GM23338 (cell line): ENCODE results near the gene EPB41L4A. TPM values are rescaled to one million over a fixed set of nuclear protein-coding genes. Genes with fewer than 3 reads are reported as not detected.

Source experiments
- ATAC-seq: fragments of 200-7000 bp; cut with Tn5 transposase; 3 replicates; pipeline ENCODE4 v1.9.1; 2020
- DNase-seq: peaks from one replicate; pipeline ENCODE4 v3.0.0-alpha.2; 2015; ENCODE audit warnings: low spot score
- H2AFZ ChIP-seq: fragments of 200-600 bp; sonication (generic); 2 replicates; pipeline ENCODE4 v1.8.0; 2016; ENCODE audit warnings: antibody characterized with exemption, mild to moderate bottlenecking, moderate library complexity
- H3F3A ChIP-seq: fragments of 200-600 bp; sonication (generic); replicated peaks from 2 replicates; pipeline ENCODE4 v1.8.0; 2017; ENCODE audit warnings: antibody characterized with exemption, mixed run types, low read depth
- H3K27ac ChIP-seq: fragments of 200-600 bp; sonication (generic); 2 replicates; pipeline ENCODE4 v1.6.1; 2016; ENCODE audit warnings: low read depth
- H3K27me3 ChIP-seq: fragments of 200-600 bp; sonication (generic); 2 replicates; pipeline ENCODE4 v1.8.0; 2016; ENCODE audit warnings: mild to moderate bottlenecking, mixed run types, moderate library complexity; ENCODE audit not compliant: insufficient read depth
- H3K36me3 ChIP-seq: fragments of 200-600 bp; sonication (generic); 2 replicates; pipeline ENCODE4 v1.8.0; 2016; ENCODE audit warnings: mild to moderate bottlenecking; ENCODE audit not compliant: insufficient read depth
- H3K4me1 ChIP-seq: fragments of 200-600 bp; sonication (generic); 2 replicates; pipeline ENCODE4 v1.8.0; 2016; ENCODE audit warnings: mild to moderate bottlenecking, moderate library complexity; ENCODE audit not compliant: insufficient read depth
- H3K4me2 ChIP-seq: fragments of 200-600 bp; sonication (generic); 2 replicates; pipeline ENCODE4 v1.7.1; 2017; ENCODE audit warnings: mixed run types
- H3K4me3 ChIP-seq: fragments of 200-600 bp; sonication (generic); 2 replicates; pipeline ENCODE4 v1.6.1; 2016; ENCODE audit warnings: mixed run types
- H3K79me2 ChIP-seq: fragments of 200-600 bp; sonication (generic); replicated peaks from 2 replicates; pipeline ENCODE4 v1.8.0; 2017; ENCODE audit warnings: mild to moderate bottlenecking; ENCODE audit not compliant: insufficient read depth
- H3K9me2 ChIP-seq: fragments of 200-600 bp; sonication (generic); 2 replicates; pipeline ENCODE4 v1.8.0; 2017; ENCODE audit not compliant: insufficient read depth
- H4K20me1 ChIP-seq: fragments of 200-600 bp; sonication (generic); replicated peaks from 2 replicates; pipeline ENCODE4 v1.8.0; 2017; ENCODE audit warnings: mild to moderate bottlenecking; ENCODE audit not compliant: insufficient read depth
- H3K27ac Mint-ChIP-seq: 2 replicates; pipeline ENCODE4 v1.8.0; 2020; ENCODE audit warnings: inconsistent platforms, mild to moderate bottlenecking, moderate library complexity, mixed read lengths
- H3K27me3 Mint-ChIP-seq: 3 replicates; pipeline ENCODE4 v1.8.0; 2022; ENCODE audit warnings: low read depth, mild to moderate bottlenecking, moderate library complexity, mixed read lengths, inconsistent platforms; ENCODE audit not compliant: insufficient read depth, poor library complexity
- H3K36me3 Mint-ChIP-seq: 3 replicates; pipeline ENCODE4 v1.8.0; 2021; ENCODE audit warnings: low read depth, mild to moderate bottlenecking, inconsistent platforms, moderate library complexity, mixed read lengths
- H3K4me1 Mint-ChIP-seq: 3 replicates; pipeline ENCODE4 v1.8.0; 2020; ENCODE audit warnings: mild to moderate bottlenecking, inconsistent platforms, mixed read lengths
- H3K4me3 Mint-ChIP-seq: 3 replicates; pipeline ENCODE4 v1.8.0; 2021; ENCODE audit warnings: moderate library complexity, mild to moderate bottlenecking, inconsistent platforms, mixed read lengths
- H3K9me3 Mint-ChIP-seq: 3 replicates; pipeline ENCODE4 v1.8.0; 2020; ENCODE audit warnings: moderate library complexity, mild to moderate bottlenecking, inconsistent platforms, mixed read lengths
- CREB1 ChIP-seq: fragments of 250-450 bp; sonication (Bioruptor Pico); IDR thresholded peaks from 2 replicates; pipeline ENCODE4 v1.5.0; 2020; ENCODE audit warnings: low read depth, mild to moderate bottlenecking, moderate library complexity
- CTCF ChIP-seq, 2 experiments: fragments of 200-600 bp in 1 of 2; sonication (generic) in 1 of 2; conservative IDR thresholded peaks; 2 replicates each; pipeline versions ENCODE4 v1.5.1 to v1.6.1; 2016 to 2017; ENCODE audit warnings: antibody characterized with exemption in 2 of 2, low read depth in 2 of 2, mild to moderate bottlenecking in 2 of 2, moderate library complexity in 1 of 2
- ETS1 ChIP-seq: IDR thresholded peaks from 2 replicates; pipeline ENCODE4 v1.6.1; 2016; ENCODE audit warnings: antibody characterized with exemption
- EZH2phosphoT487 ChIP-seq: fragments of 200-600 bp; sonication (generic); IDR thresholded peaks from one replicate; pipeline ENCODE4 v1.8.1; 2018; ENCODE audit warnings: antibody characterized with exemption; ENCODE audit not compliant: unreplicated experiment
- JUNB ChIP-seq: IDR thresholded peaks from one replicate; pipeline ENCODE4 v1.6.1; 2016; ENCODE audit warnings: antibody characterized with exemption; ENCODE audit not compliant: unreplicated experiment
- NANOG ChIP-seq: IDR thresholded peaks from 2 replicates; pipeline ENCODE4 v1.6.1; 2016; ENCODE audit warnings: antibody characterized with exemption, borderline replicate concordance
- POLR2AphosphoS5 ChIP-seq: IDR thresholded peaks from 2 replicates; pipeline ENCODE4 v1.6.1; 2016; ENCODE audit warnings: antibody characterized with exemption, low read depth
- ZNF114 ChIP-seq: fragments of 250-450 bp; sonication (Bioruptor Pico); IDR thresholded peaks from 2 replicates; pipeline ENCODE4 v1.5.0; 2020; ENCODE audit warnings: mild to moderate bottlenecking, moderate library complexity
- ZNF331 ChIP-seq: fragments of 250-450 bp; sonication (Bioruptor Pico); IDR thresholded peaks from 2 replicates; pipeline ENCODE4 v1.5.0; 2020; ENCODE audit warnings: low read depth, mild to moderate bottlenecking, moderate library complexity
- ZNF462 ChIP-seq: fragments of 250-450 bp; sonication (Bioruptor Pico); IDR thresholded peaks from 2 replicates; pipeline ENCODE4 v1.5.0; 2020; ENCODE audit warnings: mild to moderate bottlenecking, moderate library complexity
- polyA plus RNA-seq: library from polyadenylated mRNA; unstranded; fragments of >200 nt; fragmentation: Nextera tagmentation; extraction: Ambion mirVana; gene quantifications from 2 replicates; pipeline ENCODE4 v1.2.1, GENCODE V29; 2016
- total RNA-seq: library from RNA; depleted of rRNA; stranded (reverse); fragments of >200 nt; shearing (Covaris generic); gene quantifications from 2 replicates; pipeline ENCODE4 v1.2.3, GENCODE V29; 2014

Gene EPB41L4A
- total and polyA plus RNA-seq, 2 experiments from 2014 or later, result 5.7 to 6.0 TPM

- H3K4me3 ChIP-seq, result no peak overlapping the region
- no peak overlapping the region for H3K4me3 Mint-ChIP-seq
- DNase-seq, result no peak
- no peaks in the 10 kb centered on the region for H3K9me3 Mint-ChIP-seq
- no peaks in the 10 kb centered on the region for H3K27me3 Mint-ChIP-seq
- H3F3A ChIP-seq, result no peaks in the 10 kb centered on the region
- no peaks in the 10 kb centered on the region for H3K36me3 Mint-ChIP-seq
- no peaks in the 10 kb centered on the region; the same call in 1 of the 2 replicates for H3K4me1 ChIP-seq
- H3K79me2 ChIP-seq, result no peaks in the 10 kb centered on the region
- H3K4me1 Mint-ChIP-seq, result no peaks in the 10 kb centered on the region; the same call in 2 of the 3 replicates
- no peak overlapping the region for H3K4me2 ChIP-seq
- no peak for ATAC-seq
- no peaks in the 10 kb centered on the region for H3K36me3 ChIP-seq
- H3K9me2 ChIP-seq, result peaks cover 10% of the 10 kb centered on the region
- no peak overlapping the region for H2AFZ ChIP-seq
- TF ChIP-seq ZNF331 (CRISPR knock-in tag) (no peak), EZH2phosphoT487 (no peak)
- no peak overlapping the region for H3K27ac Mint-ChIP-seq
- H3K27ac ChIP-seq, result no peak overlapping the region
- H3K27me3 ChIP-seq, result no peaks in the 10 kb centered on the region
- H4K20me1 ChIP-seq, result no peaks in the 10 kb centered on the region
These were observed 136.0 kb downstream of the EPB41L4A start for GRCh38 chr5:112283034-112283582.

- Histone ChIP-seq H3K79me2 (no peaks in the 10 kb centered on the region), H3K4me3 (no peak overlapping the region), H3K4me2 (no peak overlapping the region), H3K36me3 (no peaks in the 10 kb centered on the region), H3F3A (no peaks in the 10 kb centered on the region), H4K20me1 (no peaks in the 10 kb centered on the region), H3K27ac (no peak overlapping the region), H3K27me3 (no peaks in the 10 kb centered on the region), H2AFZ (no peak overlapping the region), H3K4me1 (no peaks in the 10 kb centered on the region), H3K9me2 (no peaks in the 10 kb centered on the region)
- Mint-ChIP-seq H3K9me3 (no peaks in the 10 kb centered on the region), H3K4me3 (no peak overlapping the region), H3K4me1 (no peaks in the 10 kb centered on the region; the same call in 2 of the 3 replicates), H3K27me3 (no peaks in the 10 kb centered on the region), H3K36me3 (no peaks in the 10 kb centered on the region), H3K27ac (no peak overlapping the region)
- DNase-seq (no peak), ATAC-seq (no peak)
- TF ChIP-seq CTCF (conservative IDR thresholded peaks at IDR 0.05; ENCODE audit: low read depth in 2 of 2) (no peak), CREB1 (no peak), JUNB (no peak), ETS1 (no peak), ZNF331 (CRISPR knock-in tag) (no peak), ZNF462 (CRISPR knock-in tag) (no peak), NANOG (no peak), POLR2AphosphoS5 (no peak), ZNF114 (CRISPR knock-in tag) (no peak)
These were observed 140.0 kb downstream of the EPB41L4A start for GRCh38 chr5:112279082-112279481.
